Measurements from ENCODE around the gene DGCR2. TPM values are rescaled to one million over a fixed set of nuclear protein-coding genes. Genes with fewer than 3 reads are reported as not detected.

The DGCR2 gene
- total RNA-seq, 1 experiment from 2014 or later = 42.9 TPM

GRCh38 chr22:19152942-19153883 is 31.0 kb upstream of the DGCR2 start:
- H3K9me3 ChIP-seq (ENCODE audit: control insufficient read depth in 1 of 2, insufficient read depth in 1 of 2, low read depth in 1 of 2, low read length in 2 of 2) = no peaks in the 10 kb centered on the region
- H3K4me1 ChIP-seq (ENCODE audit: control insufficient read depth in 1 of 2, insufficient read depth in 2 of 2, low read length in 2 of 2) = no peaks in the 10 kb centered on the region
- no peaks in the 10 kb centered on the region for H3K79me2 ChIP-seq (ENCODE audit: insufficient read depth, low read length)
- ChIA-PET POLR2A (interaction anchor here (0.7 kb wide), 1 partner anchor 9 kb away, joined by 3 read pairs; the partner anchor contains the start of gene ESS2), CTCF (interaction anchor here (0.7 to 2.2 kb wide), 2 partner anchors 8 to 62 kb away, joined by 3 to 7 read pairs; partner anchors contain the start of gene ESS2), RAD21 (ENCODE audit: low non-redundant PET in 1 of 2, low total read pairs in 2 of 2, uncharacterized antibody in 2 of 2, unreplicated experiment in 2 of 2) (no interaction called here)
- H3K4me3 ChIP-seq (replicated peaks in 1 of 2; ENCODE audit: low read depth in 1 of 2, low read length in 2 of 2) = no peak overlapping the region
- H3K4me2 ChIP-seq (ENCODE audit: low read length) = no peak overlapping the region
- TF ChIP-seq ATF3 (IDR thresholded peaks at IDR 0.05) (no peak), SRF (IDR thresholded peaks at IDR 0.05; ENCODE audit: low read depth) (no peak), MAX (IDR thresholded peaks at IDR 0.05) (no peak), RAD21 (IDR thresholded peaks at IDR 0.05; ENCODE audit: low read depth) (no peak), ELF1 (IDR thresholded peaks at IDR 0.05; ENCODE audit: borderline replicate concordance, low read depth) (no peak)
- no peaks in the 10 kb centered on the region for H4K20me1 ChIP-seq (ENCODE audit: insufficient read depth)
- H3K27ac ChIP-seq (ENCODE audit: low read depth, low read length) = no peak overlapping the region
- no peaks in the 10 kb centered on the region for H3K36me3 ChIP-seq (ENCODE audit: control insufficient read depth in 1 of 2, insufficient read depth in 2 of 2, low read length in 2 of 2)
- H3K9me2 ChIP-seq (ENCODE audit: insufficient read depth) = no peaks in the 10 kb centered on the region
- BruUV-seq (replicated peaks) = no TSS peak
- no peak overlapping the region for H3K9ac ChIP-seq (ENCODE audit: low read length)
- intact Hi-C loops (cut with micrococcal nuclease) = no loop called here
- H2AFZ ChIP-seq (ENCODE audit: low read depth, low read length, poor library complexity, severe bottlenecking) = no peak overlapping the region
- DNase-seq (ENCODE audit: low read depth, low spot score) (no peak), ATAC-seq (no peak)
- H3K27me3 ChIP-seq (ENCODE audit: insufficient read depth, low read length) = peaks cover 8% of the 10 kb centered on the region; the same call in 1 of the 2 replicates

GRCh38 chr22:19151329-19152191 is 29.3 kb upstream of the DGCR2 start:
- CTCF ChIA-PET = no interaction called here
- Histone ChIP-seq H3K79me2 (ENCODE audit: insufficient read depth, low read length) (no peaks in the 10 kb centered on the region), H3K9me3 (ENCODE audit: control insufficient read depth in 1 of 2, insufficient read depth in 1 of 2, low read depth in 1 of 2, low read length in 2 of 2) (no peaks in the 10 kb centered on the region), H3K4me2 (ENCODE audit: low read length) (no peak overlapping the region), H3K4me3 (replicated peaks in 1 of 2; ENCODE audit: low read depth in 1 of 2, low read length in 2 of 2) (no peak overlapping the region), H3K4me1 (ENCODE audit: control insufficient read depth in 1 of 2, insufficient read depth in 2 of 2, low read length in 2 of 2) (no peaks in the 10 kb centered on the region), H3K27ac (ENCODE audit: low read depth, low read length) (no peak overlapping the region), H3K9ac (ENCODE audit: low read length) (no peak overlapping the region), H3K9me2 (ENCODE audit: insufficient read depth) (no peaks in the 10 kb centered on the region), H2AFZ (ENCODE audit: low read depth, low read length, poor library complexity, severe bottlenecking) (no peak overlapping the region), H4K20me1 (ENCODE audit: insufficient read depth) (no peaks in the 10 kb centered on the region), H3K27me3 (ENCODE audit: insufficient read depth, low read length) (peaks cover 8% of the 10 kb centered on the region; the same call in 1 of the 2 replicates), H3K36me3 (ENCODE audit: control insufficient read depth in 1 of 2, insufficient read depth in 2 of 2, low read length in 2 of 2) (no peaks in the 10 kb centered on the region)
- intact Hi-C loops (cut with micrococcal nuclease) = no loop called here
- no peak for DNase-seq (ENCODE audit: low read depth, low spot score)
- ATAC-seq = no peak
- TF ChIP-seq SP1 (IDR thresholded peaks at IDR 0.05; ENCODE audit: low read depth) = no peak
- no TSS peak for BruUV-seq (replicated peaks)
- RAD21 ChIA-PET (ENCODE audit: low non-redundant PET in 1 of 2, low total read pairs in 2 of 2, uncharacterized antibody in 2 of 2, unreplicated experiment in 2 of 2) = no interaction called here
- POLR2A ChIA-PET = no interaction called here
